PC-3 (cell line): Measurements from ENCODE around the gene TSHZ2.

Experiments
- EZH2 ChIP-seq: fragments of 300-600 bp; sonication (generic); IDR thresholded peaks from one replicate; pipeline ENCODE4 v1.6.1; 2017; ENCODE audit warnings: antibody characterized with exemption, mild to moderate bottlenecking, low read length; ENCODE audit not compliant: unreplicated experiment
- EZH2phosphoT487 ChIP-seq: fragments of 300-600 bp; sonication (generic); IDR thresholded peaks from 2 replicates; pipeline ENCODE4 v1.6.1; 2018; ENCODE audit warnings: mild to moderate bottlenecking, antibody characterized with exemption, low read length, borderline replicate concordance
- TF ChIP-seq, protein P1 (sequence below): fragments of 300-600 bp; sonication (generic); conservative IDR thresholded peaks from 2 replicates; pipeline ENCODE4 v1.5.1; 2017; ENCODE audit warnings: antibody characterized with exemption, low read depth, mild to moderate bottlenecking, low read length

GRCh38 chr20:53019464-53019863 lies 47.3 kb downstream of the TSHZ2 start:
- TF ChIP-seq EZH2phosphoT487 (no peak), EZH2 (no peak)
- TF ChIP-seq, protein P1, sequence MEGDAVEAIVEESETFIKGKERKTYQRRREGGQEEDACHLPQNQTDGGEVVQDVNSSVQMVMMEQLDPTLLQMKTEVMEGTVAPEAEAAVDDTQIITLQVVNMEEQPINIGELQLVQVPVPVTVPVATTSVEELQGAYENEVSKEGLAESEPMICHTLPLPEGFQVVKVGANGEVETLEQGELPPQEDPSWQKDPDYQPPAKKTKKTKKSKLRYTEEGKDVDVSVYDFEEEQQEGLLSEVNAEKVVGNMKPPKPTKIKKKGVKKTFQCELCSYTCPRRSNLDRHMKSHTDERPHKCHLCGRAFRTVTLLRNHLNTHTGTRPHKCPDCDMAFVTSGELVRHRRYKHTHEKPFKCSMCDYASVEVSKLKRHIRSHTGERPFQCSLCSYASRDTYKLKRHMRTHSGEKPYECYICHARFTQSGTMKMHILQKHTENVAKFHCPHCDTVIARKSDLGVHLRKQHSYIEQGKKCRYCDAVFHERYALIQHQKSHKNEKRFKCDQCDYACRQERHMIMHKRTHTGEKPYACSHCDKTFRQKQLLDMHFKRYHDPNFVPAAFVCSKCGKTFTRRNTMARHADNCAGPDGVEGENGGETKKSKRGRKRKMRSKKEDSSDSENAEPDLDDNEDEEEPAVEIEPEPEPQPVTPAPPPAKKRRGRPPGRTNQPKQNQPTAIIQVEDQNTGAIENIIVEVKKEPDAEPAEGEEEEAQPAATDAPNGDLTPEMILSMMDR, result no peak
